Measurements from ENCODE around the gene GPS1.

GPS1 gene

GRCh38 chr17:82061047-82061925, 9.6 kb downstream of the GPS1 start:
- no peak for DNase-seq

GRCh38 chr17:82062076-82062983, 10.6 kb downstream of the GPS1 start:
- DNase-seq, result no peak

- DNase-seq, result no peak
Observed at GRCh38 chr17:82062984-82063368, 11.3 kb downstream of the GPS1 start.

- no peak for DNase-seq
Observed at GRCh38 chr17:82063424-82064415, 12.0 kb downstream of the GPS1 start.

- DNase-seq, result no peak
Observed at GRCh38 chr17:82064433-82065192, 12.9 kb downstream of the GPS1 start.

- DNase-seq, result no peak
Observed at GRCh38 chr17:82065193-82065637, 13.5 kb downstream of the GPS1 start.

- no peak for DNase-seq
Observed at GRCh38 chr17:82065638-82066303, 14.1 kb downstream of the GPS1 start, which contains the start of gene DUS1L. TSS of gene DUS1L (minus strand) at chr17:82065804. CDS start at chr17:82065059, 745 bp downstream.

- no peak for DNase-seq
Observed at GRCh38 chr17:82070611-82071010, 18.9 kb downstream of the GPS1 start.

GRCh38 chr17:82072827-82073226, 21.1 kb downstream of the GPS1 start:
- DNase-seq, result no peak

- no peak for DNase-seq
Observed at GRCh38 chr17:82073446-82073845, 21.7 kb downstream of the GPS1 start.

GRCh38 chr17:82076018-82076784, 24.5 kb downstream of the GPS1 start:
- DNase-seq, result no peak

- DNase-seq, result no peak
Observed at GRCh38 chr17:82076785-82077591, 25.3 kb downstream of the GPS1 start.

- DNase-seq, result no peak
Observed at GRCh38 chr17:82077617-82078358, 26.1 kb downstream of the GPS1 start.

- no peak for DNase-seq
Observed at GRCh38 chr17:82078433-82078832, 26.7 kb downstream of the GPS1 start.

- DNase-seq, result no peak
Observed at GRCh38 chr17:82079001-82079677, 27.4 kb downstream of the GPS1 start.

GRCh38 chr17:82080048-82080788, 28.5 kb downstream of the GPS1 start:
- no peak for DNase-seq

- no peak for DNase-seq
Observed at GRCh38 chr17:82080789-82081464, 29.2 kb downstream of the GPS1 start.

Data from kidney glomerular epithelial cell (primary cell).